ENCODE results near the gene AGTPBP1.
"Not testable (repeated sequence)": the region's sequence is repeated elsewhere in the genome, so short reads cannot be mapped to it uniquely, and the experiment has no call there.

AGTPBP1 gene, protein sequence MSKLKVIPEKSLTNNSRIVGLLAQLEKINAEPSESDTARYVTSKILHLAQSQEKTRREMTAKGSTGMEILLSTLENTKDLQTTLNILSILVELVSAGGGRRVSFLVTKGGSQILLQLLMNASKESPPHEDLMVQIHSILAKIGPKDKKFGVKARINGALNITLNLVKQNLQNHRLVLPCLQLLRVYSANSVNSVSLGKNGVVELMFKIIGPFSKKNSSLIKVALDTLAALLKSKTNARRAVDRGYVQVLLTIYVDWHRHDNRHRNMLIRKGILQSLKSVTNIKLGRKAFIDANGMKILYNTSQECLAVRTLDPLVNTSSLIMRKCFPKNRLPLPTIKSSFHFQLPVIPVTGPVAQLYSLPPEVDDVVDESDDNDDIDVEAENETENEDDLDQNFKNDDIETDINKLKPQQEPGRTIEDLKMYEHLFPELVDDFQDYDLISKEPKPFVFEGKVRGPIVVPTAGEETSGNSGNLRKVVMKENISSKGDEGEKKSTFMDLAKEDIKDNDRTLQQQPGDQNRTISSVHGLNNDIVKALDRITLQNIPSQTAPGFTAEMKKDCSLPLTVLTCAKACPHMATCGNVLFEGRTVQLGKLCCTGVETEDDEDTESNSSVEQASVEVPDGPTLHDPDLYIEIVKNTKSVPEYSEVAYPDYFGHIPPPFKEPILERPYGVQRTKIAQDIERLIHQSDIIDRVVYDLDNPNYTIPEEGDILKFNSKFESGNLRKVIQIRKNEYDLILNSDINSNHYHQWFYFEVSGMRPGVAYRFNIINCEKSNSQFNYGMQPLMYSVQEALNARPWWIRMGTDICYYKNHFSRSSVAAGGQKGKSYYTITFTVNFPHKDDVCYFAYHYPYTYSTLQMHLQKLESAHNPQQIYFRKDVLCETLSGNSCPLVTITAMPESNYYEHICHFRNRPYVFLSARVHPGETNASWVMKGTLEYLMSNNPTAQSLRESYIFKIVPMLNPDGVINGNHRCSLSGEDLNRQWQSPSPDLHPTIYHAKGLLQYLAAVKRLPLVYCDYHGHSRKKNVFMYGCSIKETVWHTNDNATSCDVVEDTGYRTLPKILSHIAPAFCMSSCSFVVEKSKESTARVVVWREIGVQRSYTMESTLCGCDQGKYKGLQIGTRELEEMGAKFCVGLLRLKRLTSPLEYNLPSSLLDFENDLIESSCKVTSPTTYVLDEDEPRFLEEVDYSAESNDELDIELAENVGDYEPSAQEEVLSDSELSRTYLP

DNA sequence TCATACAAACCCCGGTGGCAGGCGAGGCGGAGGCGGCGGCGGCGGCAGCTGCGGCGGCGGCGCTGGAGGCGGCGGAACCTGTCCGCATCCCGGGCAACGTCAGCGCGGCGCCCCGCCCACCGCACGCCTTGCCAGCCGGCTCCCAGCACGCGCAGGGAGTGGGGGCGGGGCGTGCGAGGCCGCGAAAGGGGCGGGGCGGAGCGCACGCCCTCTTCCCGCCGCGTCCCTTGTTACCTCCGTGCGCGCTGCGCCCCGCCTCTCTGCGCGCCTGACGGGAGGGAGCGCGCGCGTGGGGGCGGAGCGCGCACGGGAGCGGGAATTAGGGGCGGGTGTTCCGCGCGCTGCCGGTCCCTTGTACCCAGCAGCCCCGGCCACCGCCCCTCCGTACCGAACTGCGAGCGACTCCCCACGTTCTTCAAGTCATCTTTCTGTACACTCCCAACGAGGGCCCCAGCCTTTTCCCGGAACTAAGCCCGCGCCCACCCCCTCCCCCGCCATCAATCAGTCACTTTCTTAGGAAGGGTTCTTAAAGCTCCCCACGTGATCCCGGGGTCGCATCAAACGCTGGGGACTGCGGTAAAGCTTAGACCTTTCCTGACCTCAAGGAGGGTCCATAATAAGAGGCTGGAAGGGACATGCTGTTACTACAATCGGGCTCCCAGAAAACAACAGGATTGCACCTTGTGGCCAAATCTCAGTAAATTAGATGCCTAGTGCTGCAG, at the start of gene AGTPBP1:
Gene AGTPBP1 (minus strand): TSS at position 80 of the 722 bp plus-strand sequence. CDS start 29,421 bp downstream, outside the sequence.
- peak; percentile 92 for DNase-seq

DNA sequence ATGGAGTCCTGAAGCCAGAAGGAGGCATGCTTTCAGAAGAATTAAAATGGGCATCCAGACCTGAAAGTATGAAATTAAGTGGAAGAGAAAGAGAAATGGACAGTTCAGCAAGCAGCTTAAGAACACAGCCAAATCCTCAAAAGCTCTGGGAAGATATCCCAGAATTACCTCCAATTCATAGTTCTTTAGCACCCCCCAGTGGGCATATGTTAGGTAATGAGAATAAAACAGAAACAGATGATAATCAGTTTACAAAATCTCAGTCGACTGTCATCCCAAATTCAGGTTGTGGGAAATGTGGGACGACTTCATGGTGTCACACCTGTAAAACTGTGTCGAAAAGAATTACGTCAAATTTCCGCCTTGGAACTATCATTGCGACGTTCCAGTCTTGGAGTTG, 44.4 kb upstream of the AGTPBP1 start:
- DNase-seq = not testable (repeated sequence)

DNA sequence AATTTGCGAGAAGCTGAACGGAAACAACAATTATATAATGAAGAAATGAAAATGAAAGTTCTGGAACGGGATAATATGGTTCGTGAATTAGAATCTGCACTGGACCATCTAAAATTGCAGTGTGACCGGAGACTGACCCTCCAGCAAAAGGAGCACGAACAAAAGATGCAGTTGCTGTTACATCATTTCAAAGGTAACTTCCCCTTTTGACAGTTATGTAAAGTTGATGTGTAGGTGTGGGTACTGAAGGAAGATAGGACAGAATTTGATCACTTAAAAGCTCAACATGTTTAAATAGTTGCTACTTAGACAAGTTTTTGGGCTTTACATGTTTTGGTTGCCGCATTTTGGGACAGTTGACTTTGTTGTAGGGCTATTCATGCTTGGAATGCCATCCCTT, 32.1 kb upstream of the AGTPBP1 start:
- not testable (repeated sequence) for DNase-seq

DNA sequence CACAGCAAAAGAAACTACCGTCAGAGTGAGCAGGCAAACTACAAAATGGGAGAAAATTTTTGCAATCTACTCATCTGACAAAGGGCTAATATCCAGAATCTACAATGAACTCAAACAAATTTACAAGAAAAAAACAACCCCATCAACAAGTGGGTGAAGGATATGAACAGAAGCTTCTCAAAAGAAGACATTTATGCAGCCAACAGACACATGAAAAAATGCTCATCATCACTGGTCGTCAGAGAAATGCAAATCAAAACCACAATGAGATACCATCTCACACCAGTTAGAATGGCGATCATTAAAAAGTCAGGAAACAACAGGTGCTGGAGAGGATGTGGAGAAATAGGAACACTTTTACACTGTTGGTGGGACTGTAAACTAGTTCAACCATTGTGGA, 20.0 kb upstream of the AGTPBP1 start:
- DNase-seq = not testable (repeated sequence)

DNA sequence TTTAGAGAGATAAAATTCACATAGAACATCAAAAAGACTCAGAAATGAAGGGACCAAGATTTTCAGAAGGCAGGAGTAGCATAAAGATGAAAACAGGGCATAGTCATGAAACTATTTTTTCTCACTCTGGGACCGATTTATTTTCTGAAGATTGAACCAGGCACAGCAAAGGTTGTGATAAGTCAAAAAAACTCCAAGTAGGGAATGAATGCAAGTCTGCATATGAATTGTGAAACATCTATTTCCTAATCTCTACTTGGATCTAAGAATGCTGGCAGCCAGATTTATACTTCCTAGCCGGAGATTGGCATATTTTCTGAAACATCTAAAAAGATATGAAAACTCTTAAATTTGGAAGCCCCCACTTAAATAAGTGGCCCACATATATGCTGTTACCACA, 16.0 kb upstream of the AGTPBP1 start:
- not testable (repeated sequence) for DNase-seq

DNA sequence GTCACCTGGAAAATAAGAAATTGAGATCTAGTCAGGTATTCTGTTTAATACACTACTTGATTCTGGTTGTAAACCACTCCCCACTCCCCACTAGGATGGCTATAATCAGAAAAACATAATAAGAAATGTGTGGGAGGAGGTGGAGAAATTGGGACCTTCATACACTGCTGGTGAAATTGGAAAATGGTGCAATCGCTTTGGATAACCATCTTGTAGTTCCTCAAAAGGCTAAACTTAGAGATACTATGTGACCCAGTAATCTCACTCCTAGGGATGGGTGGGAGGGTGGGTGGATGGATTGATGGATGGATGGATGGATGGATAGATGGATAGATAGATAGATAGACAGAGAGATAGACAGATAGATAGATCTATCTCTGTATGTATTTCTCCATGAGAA, 14.5 kb upstream of the AGTPBP1 start:
- DNase-seq = not testable (repeated sequence)

DNA sequence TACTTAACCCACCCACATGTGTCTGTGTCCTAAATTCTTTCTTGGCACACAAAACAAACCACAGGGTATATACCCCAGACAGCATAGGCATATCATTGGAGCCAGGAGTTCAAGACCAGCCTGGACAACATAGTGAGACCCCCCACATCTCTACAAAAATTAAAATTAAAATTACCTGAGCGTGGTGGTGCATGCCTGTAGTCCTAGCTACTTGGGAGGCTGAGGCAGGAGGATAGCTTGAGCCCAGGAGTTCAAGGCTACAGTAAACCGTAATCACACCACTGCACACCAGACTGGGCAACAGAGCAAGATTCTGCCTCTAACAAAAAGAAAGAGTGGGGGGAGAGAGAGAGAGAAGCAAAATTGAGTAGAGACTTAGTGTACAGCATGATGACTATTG, 4.6 kb upstream of the AGTPBP1 start:
- no peak for DNase-seq

DNA sequence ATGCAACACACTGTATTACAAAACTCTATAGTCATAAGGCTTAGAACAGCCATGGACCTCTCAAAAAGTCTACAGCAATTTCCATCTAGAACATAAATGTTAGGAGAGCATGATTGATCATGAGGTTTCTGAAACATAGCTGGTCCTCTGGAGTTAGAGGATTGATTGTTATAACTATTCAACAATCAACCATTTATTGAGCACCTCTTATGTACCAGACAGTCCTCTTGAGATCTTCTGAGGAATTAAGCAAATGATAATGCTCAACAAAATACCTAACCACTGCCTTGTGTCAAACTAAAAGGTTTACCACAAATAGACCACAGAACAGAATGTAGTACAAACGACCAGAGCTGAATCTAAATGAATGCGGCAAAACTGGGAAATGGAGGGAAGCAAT, 3.4 kb upstream of the AGTPBP1 start:
- no peak for DNase-seq

DNA sequence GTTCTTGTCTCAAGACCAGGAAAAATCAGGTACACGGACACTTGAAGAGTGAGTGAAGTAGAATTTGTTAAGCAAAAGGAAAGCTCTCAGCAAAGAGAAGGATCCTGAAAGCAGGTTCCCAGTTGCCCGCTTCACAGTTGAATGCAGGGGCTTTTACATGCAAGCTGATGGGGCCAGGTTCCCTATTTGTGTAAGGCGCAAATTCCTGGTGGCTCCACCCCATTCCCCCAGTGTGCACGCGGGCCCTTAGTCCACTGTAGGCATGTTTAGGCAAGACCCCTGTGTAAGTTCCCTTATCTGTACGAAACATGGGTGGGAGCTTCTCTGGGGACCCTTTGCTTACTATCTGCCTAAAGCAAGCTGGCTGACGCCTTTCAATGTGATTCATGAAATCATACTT, 2.7 kb upstream of the AGTPBP1 start:
- no peak for DNase-seq

DNA sequence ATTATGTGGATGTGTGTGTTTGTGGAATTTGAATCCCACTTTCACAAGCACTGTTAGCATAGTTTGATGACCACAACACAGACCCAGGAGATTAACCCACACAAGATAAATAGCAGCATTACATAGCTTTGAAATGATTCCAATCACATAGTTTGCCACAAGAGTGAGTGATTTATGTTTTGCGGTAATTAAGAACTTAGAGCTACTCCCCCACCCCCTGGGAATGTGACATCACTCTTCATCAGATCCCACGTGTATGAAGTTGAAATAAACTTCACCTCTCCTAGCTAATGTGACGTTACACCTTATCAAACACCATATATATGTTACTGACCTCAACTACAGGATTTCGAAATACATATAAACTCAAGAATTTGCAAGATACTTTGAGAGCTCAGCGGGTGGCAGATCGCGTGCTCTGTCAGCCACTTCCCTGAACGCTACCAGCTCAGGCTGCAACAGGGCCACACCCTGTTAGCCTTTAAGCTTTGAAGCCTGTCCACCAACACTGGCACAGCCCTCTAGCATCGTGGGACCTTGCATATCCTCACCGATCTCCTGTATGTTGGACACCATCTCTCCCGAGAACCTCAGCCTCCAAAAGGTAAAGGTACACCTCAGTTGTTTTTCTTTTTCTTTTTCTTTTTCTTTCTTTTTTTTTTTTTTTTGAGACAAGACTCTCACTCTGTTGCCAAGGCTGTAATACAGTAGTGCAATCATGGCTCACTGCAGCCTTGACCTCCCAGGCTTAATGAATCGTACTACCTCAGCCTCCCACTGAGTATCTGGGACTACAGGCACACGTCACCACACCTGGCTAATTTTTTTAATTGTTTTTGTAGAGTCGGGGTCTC, 1.7 kb upstream of the AGTPBP1 start:
- DNase-seq = no peak

DNA sequence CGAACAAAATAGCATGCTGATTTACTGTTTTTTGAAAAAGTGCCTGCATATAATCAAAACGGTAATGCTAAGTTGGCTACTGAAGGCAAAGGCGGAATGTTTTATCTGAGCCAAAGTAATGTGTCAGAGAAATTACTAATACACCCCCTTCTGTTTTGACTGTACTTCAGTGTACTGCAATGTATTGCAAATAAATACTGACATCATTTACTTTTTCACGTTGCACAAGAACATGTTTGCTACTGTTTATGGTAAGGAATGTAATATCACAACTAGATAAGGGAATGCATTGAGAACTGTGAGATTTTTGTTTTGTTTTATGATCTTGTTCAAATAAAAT, 813 bp upstream of the AGTPBP1 start:
- no peak for DNase-seq

DNA sequence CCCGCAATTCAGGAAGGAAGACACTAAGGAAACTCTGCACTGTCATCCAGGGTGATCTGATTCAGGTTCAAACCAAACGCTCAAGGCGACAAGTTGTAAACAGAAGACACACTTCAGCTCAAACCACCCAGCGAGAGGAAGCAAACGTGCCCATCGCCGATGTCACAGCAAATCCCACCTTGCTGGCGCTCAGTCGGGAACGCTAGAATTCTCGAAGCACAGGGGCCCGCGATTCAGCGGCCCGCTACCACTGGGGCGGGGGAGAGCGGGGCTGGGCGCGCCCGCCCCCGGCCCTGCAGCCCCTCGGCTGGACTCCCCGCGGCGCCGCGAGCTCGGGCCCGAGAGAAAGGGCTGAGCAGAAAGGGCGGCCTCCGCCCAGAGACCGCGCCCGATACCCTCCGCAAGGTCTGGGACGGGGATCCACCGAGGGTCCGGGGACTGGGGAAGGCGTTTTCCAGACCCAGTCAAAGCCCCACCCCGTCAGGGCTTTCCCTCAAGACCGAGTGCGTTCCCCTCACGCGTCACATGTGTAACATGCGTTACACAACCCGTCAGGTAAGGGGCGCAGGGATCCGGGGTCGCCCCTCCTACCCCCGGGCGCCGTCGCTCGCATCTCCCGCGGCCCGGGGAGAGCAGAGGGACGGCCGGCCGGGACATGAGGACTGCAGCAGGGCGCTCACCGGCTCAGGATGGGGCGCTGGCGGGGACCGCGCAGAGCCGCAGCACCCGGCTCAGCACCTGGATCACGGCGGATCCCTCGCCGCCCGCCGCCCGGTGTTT, 469 bp downstream of the AGTPBP1 start:
- peak; percentile 78 for DNase-seq

DNA sequence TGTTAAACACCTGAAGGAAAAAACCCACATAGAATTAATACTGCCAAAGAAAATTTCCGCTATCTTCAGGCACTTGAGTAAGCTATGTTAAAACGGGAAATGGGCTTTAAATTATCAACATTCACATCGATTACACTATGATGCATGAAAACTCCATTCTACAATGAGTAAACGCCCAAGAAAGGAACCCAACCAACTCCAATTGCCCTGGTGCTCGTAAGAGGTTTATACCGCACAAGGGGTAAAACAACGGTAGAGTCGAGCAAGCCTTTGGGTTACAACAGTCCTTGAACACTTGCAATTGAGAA, 1.0 kb downstream of the AGTPBP1 start:
- DNase-seq = no peak

DNA sequence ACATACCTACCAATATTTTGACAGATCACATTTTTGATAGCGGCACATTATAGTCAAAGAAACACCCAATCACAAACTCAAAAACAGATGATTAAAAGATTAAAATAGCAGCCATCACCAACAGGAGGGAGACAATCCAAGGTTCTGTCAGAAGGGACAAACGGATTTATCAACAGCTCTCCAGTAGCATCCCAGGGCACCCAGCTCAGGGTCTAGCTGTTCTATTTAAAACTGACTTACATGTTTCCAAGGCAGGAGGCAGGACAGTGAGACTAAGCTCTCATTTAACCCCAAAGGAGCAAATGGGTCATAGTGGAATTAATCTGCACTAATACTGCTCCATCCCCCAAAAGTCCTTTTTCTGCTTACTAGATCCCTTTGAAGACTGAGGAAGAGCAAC, 3.2 kb downstream of the AGTPBP1 start:
- no peak for DNase-seq

DNA sequence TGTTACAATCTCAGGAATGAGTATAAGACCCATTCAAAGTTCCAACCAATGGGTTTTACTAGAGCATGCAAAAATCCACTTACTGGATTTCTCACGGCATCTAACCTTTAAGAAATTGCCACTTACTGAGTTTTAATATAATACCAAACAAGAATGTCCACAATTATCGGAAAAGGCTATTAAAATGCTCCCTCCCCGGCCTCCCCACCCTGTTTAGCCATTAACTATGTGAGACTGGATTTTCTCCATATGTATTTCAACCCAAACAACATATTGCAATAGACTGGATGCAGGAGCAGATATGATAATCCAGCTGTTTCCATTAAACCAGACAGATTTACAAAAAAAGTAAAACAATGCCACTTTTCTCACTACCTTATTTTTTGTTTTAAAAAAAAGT, 4.1 kb downstream of the AGTPBP1 start:
- DNase-seq = no peak

DNA sequence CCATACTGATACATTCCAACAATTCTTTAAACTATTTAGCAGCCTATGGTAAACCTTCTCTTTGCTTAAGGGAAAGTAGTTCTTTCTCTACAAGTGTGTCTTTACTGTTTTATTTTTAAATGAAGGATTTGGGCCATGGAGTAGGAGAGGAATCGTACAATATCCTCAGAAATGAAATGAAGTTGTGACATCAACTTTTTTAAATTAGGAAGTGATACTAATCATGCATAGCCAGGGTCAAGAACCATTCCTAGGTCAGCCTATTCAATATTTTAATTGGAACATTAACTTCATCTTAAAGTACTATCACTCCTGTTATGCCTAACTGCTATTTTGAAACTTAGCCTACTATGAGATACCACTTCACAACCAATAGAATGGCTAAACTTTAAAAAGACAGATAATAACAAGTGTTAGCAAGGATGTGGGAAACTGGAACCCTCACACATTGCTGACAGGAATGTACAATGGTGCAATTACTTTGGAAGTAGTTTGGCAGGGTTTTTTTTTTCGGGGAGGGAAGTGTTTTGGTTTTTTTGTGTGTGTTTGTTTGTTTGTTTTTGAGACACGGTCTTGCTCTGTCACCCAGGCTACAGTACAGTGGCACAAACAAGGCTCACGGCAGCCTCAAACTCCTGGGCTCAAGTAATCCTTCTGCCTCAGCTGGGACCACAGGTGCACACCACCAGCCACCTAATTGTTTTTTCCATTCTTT, 10.7 kb downstream of the AGTPBP1 start:
- DNase-seq = no peak

DNA sequence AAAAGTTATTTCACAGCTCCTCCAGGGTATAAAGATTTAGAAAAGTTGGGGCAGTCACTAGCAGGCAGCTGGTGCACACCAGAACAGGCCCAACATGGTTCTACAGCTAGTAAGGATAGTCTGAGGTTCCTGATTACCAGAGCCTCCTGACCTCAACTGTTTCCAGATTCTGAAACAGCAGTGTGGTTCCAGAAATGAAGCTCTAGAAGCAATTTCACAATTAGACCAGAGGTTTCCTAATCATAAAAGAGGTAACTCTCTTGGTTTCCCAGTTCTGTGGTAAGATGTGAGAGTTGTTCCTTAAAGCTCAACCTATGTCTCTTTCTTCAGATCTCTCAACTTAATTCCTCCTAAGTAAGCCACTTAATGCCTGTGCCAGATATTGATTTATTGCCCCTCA, 11.9 kb downstream of the AGTPBP1 start:
- DNase-seq = no peak

DNA sequence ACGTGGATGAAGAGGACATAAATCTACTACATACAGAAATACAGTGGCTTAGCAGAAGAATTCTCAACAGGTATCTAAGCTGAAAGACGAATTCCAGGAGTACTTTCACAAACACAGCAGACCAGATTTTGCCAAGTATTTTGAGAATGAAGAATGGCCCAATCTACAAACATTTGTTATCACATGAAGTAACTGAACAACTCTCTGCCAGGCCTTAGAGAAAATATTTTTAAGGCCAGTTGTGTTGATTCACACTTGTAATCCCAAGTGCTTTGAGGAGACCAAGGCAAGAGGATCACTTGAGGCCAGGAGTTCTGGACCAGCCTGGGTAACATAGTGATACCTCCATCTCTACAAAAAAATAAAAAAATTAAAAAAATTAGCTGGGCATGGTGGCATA, 14.3 kb downstream of the AGTPBP1 start:
- no peak for DNase-seq

DNA sequence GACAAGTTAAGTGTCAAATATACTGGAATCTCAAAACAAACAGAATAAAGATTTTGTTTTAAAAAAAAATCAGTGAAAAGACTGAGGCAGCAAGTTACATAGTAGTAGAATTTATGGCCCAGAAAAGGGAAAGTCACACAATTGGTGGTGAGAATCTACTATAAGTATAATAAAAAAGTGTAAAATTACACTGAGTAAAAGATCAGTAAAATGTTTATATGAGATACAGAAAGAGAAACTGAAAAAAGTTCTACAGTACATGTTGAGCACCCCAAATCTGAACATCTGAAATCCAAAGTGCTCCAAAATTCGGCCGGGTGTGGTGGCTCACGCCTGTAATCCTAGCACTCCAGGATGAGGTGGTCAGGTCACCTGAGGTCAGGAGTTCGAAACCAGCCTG, 15.0 kb downstream of the AGTPBP1 start:
- DNase-seq = no peak

DNA sequence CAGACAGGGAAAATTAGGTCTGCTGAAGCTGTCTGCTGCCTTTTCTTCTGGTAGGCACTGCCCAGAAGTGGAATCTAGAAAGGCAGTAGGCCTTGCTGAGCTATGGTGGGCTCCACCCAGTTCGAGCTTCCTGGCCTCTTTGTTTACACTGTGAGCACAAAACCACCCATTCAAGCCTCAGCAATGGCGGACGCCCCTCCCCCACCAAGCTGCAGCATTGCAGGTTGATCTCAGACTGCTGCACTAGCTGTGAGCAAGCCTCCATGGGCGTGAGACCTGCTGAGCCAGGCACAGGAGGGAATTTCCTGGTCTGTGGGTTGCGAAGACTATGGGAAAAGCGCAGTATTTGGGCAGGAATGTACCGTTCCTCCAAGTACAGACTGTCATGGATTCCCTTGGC, 18.5 kb downstream of the AGTPBP1 start:
- DNase-seq = no peak
